Muscle of leg (tissue), 11 donors: Measurements from ENCODE around the gene FAM200B. TPM values are rescaled to one million over a fixed set of nuclear protein-coding genes. Genes with fewer than 3 reads are reported as not detected.
A peak's percentile ranks its signal among the peaks of the same experiment; 100 is the strongest.

Source experiments
- DNase-seq: peaks from one replicate; pipeline ENCODE4 v3.0.0; 2013
- H3K27ac ChIP-seq: one replicate; pipeline ENCODE4 v1.5.1; 2013; ENCODE audit warnings: mild to moderate bottlenecking, low read length, control low read depth
- H3K27me3 ChIP-seq: one replicate; pipeline ENCODE4 v1.6.1; 2013; ENCODE audit warnings: low read length; ENCODE audit not compliant: control insufficient read depth, insufficient read depth
- H3K36me3 ChIP-seq: one replicate; pipeline ENCODE4 v1.6.1; 2013; ENCODE audit warnings: low read length; ENCODE audit not compliant: control insufficient read depth, insufficient read depth
- H3K4me1 ChIP-seq: one replicate; pipeline ENCODE4 v1.6.1; 2013; ENCODE audit warnings: low read length; ENCODE audit not compliant: control insufficient read depth, insufficient read depth
- H3K4me3 ChIP-seq: one replicate; pipeline ENCODE4 v1.5.1; 2013; ENCODE audit warnings: low read length, control low read depth
- H3K9me3 ChIP-seq: replicated peaks from 2 replicates; pipeline ENCODE4 v1.6.1; 2013; ENCODE audit warnings: low read depth, low read length; ENCODE audit not compliant: control insufficient read depth
- WGBS: methylation state at CpG from one replicate; pipeline ENCODE4 v1.1.5; 2013; ENCODE audit warnings: missing lambda C conversion rate; ENCODE audit not compliant: insufficient coverage; 5-methylcytosine and 5-hydroxymethylcytosine counted together
- polyA plus RNA-seq, 8 donors: library from polyadenylated mRNA; unstranded; fragments of 120-200 nt; gene quantifications; one replicate each; pipeline versions ENCODE4 v1.2.1 to v1.2.3, GENCODE V29; 2013; ENCODE audit warnings: inconsistent platforms in 1 of 8, low replicate concordance in 1 of 8; ENCODE audit not compliant: insufficient read length in 8 of 8, insufficient read depth in 1 of 8
- total RNA-seq: library from RNA; stranded (reverse); fragments of 120-200 nt; gene quantifications from one replicate; pipeline ENCODE4 v1.2.4, GENCODE V29; 2013

FAM200B gene
- total and polyA plus RNA-seq, 9 donors, result 24.6 to 42.4 (median 28.1) TPM

DNA sequence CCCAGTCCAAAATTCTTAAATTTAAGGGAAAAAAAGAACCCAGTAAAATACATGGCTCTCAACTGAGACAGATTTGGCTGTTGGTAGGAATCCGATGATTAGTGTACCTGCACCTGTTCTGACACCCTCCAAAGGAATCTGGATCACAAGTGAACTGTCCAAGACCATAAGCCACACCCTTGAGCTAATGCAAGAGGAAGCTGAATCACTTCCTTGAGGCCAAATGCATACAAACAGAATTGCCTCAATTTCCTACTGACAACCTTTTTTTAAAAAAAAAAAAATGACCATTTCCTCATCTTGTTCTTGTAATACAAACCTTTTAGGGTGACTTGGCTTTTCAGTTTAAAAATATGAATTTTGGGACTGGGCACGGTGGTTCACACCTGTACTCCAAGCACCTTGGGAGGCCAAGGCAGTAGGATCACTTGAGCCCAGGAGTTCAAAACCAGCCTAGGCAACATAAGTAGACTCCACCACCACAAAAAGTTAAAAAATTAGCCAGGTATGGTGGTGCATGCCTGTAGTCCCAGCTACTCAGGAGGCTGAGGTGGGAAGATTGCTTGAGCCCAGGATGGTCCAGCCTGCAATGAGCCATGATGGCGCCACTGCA, 15.8 kb upstream of the FAM200B start:
- no CpG with 5 or more reads among the region's 3 CpGs for WGBS
- no peaks in the 10 kb centered on the region for H3K27me3 ChIP-seq
- peak; percentile 47 for DNase-seq
- H3K4me1 ChIP-seq, result no peaks in the 10 kb centered on the region
- no peaks in the 10 kb centered on the region for H3K9me3 ChIP-seq
- no peaks in the 10 kb centered on the region for H3K36me3 ChIP-seq
- H3K4me3 ChIP-seq, result no peak overlapping the region
- H3K27ac ChIP-seq, result no peak overlapping the region

DNA sequence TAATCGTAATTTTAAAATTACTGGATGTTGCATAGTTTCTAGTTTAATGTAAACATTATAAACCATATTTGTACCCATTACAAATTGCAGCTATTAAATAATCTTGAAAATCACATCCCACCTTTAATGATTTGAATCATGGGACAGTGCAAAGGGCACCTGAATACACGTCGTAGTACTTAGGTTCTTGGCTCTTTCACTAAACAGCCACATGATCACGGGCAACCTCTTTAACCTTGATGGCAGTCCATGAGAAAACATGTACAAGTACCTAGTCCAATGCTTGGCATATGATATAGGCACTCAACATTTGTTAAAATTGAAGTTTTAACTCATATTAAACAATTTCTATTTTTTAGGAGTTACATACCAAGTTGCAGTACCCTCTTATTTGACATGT, 14.6 kb upstream of the FAM200B start:
- Histone ChIP-seq H3K27ac (no peak overlapping the region), H3K9me3 (no peaks in the 10 kb centered on the region)
- 94% methylated on average over 2 of the region's 4 CpGs for WGBS

DNA sequence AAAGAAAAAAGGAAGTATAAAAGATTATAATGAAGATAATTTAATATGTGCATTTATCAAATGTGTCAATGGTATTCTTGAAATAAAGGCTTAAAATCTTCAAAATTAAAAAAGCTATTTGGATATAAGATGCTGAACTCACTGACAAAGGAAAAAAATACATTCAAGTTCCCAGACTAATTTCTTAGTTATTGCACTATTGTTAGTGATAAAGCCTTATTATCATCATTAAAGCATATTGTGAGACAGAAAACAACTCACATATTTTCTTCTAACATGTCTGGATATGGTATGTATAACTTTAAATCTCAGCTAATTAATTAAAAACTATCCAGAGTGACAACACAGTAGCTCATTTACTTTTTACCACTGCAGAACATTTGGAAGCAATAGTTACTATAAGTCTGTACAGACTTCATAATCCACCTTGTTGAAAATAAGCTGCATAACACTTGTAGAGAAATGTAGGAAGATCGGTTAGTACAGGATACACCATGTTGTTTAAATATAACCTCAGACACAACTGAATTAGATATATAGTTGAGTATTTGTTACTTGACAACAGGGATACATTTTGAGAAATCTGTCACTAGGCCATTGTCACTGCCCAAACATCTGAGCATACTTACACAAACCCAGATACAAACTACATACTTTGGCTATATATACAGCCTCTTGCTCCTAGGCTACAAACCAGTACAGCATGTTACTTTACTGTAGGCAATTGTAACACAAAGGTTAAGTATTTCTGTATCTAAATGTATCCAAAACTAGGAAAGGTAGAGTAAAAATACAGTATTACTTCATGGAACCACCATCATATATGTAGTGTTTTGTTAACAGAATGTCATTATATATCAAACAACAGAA, 12.8 kb upstream of the FAM200B start:
- Histone ChIP-seq H3K36me3 (no peaks in the 10 kb centered on the region), H3K9me3 (no peaks in the 10 kb centered on the region), H3K27me3 (no peaks in the 10 kb centered on the region), H3K4me1 (no peaks in the 10 kb centered on the region), H3K27ac (no peak overlapping the region), H3K4me3 (no peak overlapping the region)
- no peak for DNase-seq
- WGBS, result no CpG with 5 or more reads among the region's 1 CpG

More for the DNA sequence above, 14.6 kb upstream of the FAM200B start:
- no peaks in the 10 kb centered on the region for H3K27me3 ChIP-seq
- H3K4me1 ChIP-seq, result no peaks in the 10 kb centered on the region
- H3K4me3 ChIP-seq, result no peak overlapping the region
- H3K36me3 ChIP-seq, result no peaks in the 10 kb centered on the region
- no peak for DNase-seq

DNA sequence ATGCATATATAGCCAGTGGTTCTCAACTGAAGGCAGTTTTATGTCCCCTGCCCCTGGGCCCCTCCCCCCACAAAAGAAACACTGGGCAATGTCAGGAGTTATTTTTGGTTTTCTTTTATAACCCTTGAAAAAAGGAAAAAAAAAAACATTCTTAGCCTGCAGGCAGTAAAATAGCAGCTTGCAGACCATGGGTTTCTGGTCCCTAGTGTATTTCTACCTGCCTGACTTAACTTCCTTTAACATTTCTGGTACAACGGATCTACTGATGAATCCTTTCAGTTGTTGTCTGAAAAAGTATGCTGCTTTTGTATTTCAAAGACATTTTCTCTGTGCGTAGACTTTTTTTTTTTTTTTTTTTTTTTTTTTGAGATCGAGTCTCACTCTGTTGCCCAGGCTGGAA, 11.1 kb upstream of the FAM200B start:
- H3K4me1 ChIP-seq, result no peaks in the 10 kb centered on the region
- no peaks in the 10 kb centered on the region for H3K36me3 ChIP-seq
- no peaks in the 10 kb centered on the region for H3K27me3 ChIP-seq
- no peak for DNase-seq
- H3K27ac ChIP-seq, result no peak overlapping the region
- no peak overlapping the region for H3K4me3 ChIP-seq
- H3K9me3 ChIP-seq, result no peaks in the 10 kb centered on the region
- no CpG with 5 or more reads among the region's 3 CpGs for WGBS

DNA sequence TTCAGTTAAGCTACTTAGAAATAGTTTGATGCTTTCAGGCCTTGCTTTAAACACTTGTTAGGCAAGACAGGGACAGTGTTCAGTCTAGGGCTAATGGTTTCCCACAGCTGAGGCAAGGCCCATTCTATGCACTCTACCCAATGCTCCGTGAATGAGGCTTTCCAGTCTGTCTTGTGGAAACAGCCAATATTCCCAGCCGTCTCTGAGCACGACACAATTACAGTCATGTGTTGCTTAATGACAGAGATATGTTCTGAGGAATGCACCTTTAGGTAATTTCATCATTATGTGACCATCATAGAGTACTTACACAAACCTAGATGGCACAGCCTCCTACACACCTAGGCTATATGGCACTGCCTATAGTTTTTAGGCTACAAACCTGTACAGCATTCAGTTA, 9.5 kb upstream of the FAM200B start:
- Histone ChIP-seq H3K27me3 (no peaks in the 10 kb centered on the region), H3K4me3 (no peak overlapping the region), H3K4me1 (no peaks in the 10 kb centered on the region), H3K9me3 (no peaks in the 10 kb centered on the region), H3K36me3 (no peaks in the 10 kb centered on the region), H3K27ac (no peak overlapping the region)
- DNase-seq, result no peak
- WGBS, result no CpG with 5 or more reads among the region's 3 CpGs

DNA sequence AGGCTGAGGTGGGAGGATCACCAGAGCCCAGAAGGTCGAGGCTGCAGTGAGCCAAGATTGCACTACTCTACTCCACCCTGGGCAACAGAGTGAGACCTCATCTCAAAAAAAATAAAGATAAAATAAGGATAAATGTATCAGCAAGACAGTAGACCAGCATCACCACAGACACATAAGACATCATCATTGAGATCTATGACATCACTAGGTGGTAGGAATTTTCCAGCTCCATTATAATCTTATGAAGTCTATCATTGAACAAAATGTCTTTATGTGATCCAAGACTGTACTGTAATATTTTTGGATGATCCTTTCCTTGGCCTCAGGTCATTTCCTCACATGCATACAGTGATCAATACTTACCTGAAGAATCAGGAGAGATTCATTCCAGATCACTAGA, 8.3 kb upstream of the FAM200B start:
- Histone ChIP-seq H3K4me3 (no peak overlapping the region), H3K27ac (no peak overlapping the region), H3K4me1 (no peaks in the 10 kb centered on the region), H3K36me3 (no peaks in the 10 kb centered on the region), H3K27me3 (no peaks in the 10 kb centered on the region), H3K9me3 (no peaks in the 10 kb centered on the region)
- WGBS, result no CpG with 5 or more reads among the region's 1 CpG
- DNase-seq, result no peak

DNA sequence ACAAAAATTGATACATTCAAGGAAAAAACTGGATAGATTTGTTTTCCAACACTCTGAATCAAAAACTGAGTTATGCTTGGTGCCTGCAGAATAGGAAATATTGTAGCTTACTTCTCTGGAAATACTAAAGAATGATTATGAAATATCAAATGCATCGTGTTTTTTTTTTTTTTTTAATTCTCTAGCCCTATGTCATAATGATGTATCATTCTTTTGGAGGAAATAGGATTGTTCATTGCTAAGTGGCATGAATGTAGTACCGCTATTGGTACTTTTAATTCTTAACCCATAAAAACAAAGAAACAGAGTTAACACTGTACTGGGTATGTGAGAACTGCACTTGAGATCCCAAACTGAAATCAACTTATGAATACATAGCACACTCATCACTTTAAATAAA, 7.6 kb upstream of the FAM200B start:
- Histone ChIP-seq H3K4me1 (no peaks in the 10 kb centered on the region), H3K27ac (no peak overlapping the region), H3K27me3 (no peaks in the 10 kb centered on the region), H3K36me3 (no peaks in the 10 kb centered on the region), H3K9me3 (no peaks in the 10 kb centered on the region), H3K4me3 (no peak overlapping the region)
- WGBS, result no CpG with 5 or more reads among the region's 2 CpGs
- DNase-seq, result no peak

DNA sequence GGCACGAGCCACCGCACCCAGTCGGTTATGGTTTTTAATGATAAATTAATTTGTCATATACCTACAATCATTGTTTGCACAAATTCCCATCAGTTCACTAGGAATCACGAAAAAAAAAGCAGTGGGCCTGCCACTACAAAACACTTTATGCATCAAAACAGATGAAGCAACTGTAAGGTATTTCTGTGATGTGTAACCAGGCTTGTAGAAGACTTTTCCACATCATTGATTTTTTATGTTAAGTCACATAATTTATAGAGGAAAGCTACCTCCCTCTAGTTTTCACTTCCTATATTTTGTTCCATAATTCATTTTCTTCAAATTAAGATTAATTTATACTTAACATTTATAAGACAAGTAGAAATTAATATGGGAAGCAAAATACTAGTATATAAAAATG, 6.7 kb upstream of the FAM200B start:
- Histone ChIP-seq H3K36me3 (no peaks in the 10 kb centered on the region), H3K27me3 (no peaks in the 10 kb centered on the region), H3K4me3 (no peak overlapping the region), H3K27ac (no peak overlapping the region), H3K9me3 (no peaks in the 10 kb centered on the region), H3K4me1 (no peaks in the 10 kb centered on the region)
- DNase-seq, result no peak
- WGBS, result no CpG with 5 or more reads among the region's 4 CpGs

DNA sequence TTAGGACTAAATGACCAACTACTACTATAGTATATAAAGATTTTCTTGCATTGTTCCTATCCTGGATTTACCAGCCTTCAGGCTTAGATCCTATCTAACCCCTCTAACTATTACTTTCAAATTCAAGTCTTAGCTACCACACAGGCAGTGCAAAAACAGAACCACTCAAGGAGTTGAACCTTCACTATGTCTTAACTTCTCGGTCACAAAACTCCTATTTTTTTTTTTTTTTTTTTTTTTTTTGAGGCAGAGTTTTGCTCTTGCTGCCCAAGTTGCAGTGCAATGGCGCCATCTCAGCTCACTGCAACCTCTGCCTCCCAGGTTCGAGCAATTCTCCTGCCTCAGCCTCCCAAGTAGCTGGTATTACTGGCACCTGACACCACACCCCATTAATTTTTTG, 6.3 kb upstream of the FAM200B start:
- no peak overlapping the region for H3K27ac ChIP-seq
- DNase-seq, result no peak

DNA sequence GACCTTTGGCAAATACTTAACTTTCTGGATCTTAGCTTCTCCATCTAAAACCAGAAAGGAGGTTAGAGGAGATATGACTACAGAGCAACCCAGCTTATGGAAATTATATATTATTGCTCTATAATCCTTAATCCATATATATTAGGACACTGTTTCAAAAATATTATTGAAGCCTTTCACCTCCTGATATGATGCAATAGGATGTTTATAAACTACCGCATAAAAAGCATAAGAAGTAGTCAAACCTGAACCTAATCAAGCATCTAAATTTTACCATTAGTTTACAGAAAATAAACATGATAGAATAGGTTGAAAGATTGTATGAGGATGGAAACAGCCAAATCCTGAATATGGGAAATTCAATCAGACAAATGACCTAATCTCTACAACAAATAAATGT, 5.6 kb upstream of the FAM200B start:
- H3K27me3 ChIP-seq, result no peaks in the 10 kb centered on the region
- H3K4me1 ChIP-seq, result no peaks in the 10 kb centered on the region
- H3K27ac ChIP-seq, result no peak overlapping the region
- H3K9me3 ChIP-seq, result no peaks in the 10 kb centered on the region
- no CpG with 5 or more reads among the region's 1 CpG for WGBS
- no peaks in the 10 kb centered on the region for H3K36me3 ChIP-seq
- DNase-seq, result no peak
- no peak overlapping the region for H3K4me3 ChIP-seq

More for the DNA sequence above, 6.3 kb upstream of the FAM200B start:
- Histone ChIP-seq H3K4me1 (no peaks in the 10 kb centered on the region), H3K36me3 (no peaks in the 10 kb centered on the region), H3K9me3 (no peaks in the 10 kb centered on the region), H3K27me3 (no peaks in the 10 kb centered on the region), H3K4me3 (no peak overlapping the region)
- no CpG with 5 or more reads among the region's 3 CpGs for WGBS
